Measurements from ENCODE around the gene SLC49A4.

The SLC49A4 gene

DNA sequence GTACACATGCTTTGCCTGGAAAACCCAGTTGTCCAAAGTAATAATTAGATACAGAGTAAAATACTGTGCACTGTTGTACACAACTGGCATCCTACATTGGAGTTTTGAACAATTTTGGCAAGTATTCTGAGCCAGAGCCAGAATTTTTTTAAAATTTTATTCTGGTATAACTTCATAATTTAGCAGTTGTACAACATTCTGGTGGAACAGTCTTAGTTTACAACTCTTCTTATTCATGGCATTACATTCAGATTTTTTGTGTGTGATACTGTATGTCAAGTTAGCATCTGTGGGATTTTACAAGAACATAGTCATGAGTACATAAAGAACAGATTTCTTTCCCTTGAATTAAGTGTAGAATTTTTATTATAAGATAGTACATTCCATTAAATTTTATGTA, 67.5 kb downstream of the SLC49A4 start:
- Histone ChIP-seq H3K4me3 (ENCODE audit: low read depth, low read length) (no peak overlapping the region), H3K9me3 (ENCODE audit: control insufficient read depth, insufficient read depth, low read depth, low read length) (no peaks in the 10 kb centered on the region), H3K27me3 (ENCODE audit: control insufficient read depth, insufficient read depth, low read length) (no peaks in the 10 kb centered on the region), H3K27ac (ENCODE audit: low read depth, low read length) (no peak overlapping the region), H3K36me3 (ENCODE audit: control insufficient read depth, insufficient read depth, low read length) (no peaks in the 10 kb centered on the region), H3K9ac (ENCODE audit: low read length) (no peak overlapping the region), H3K4me1 (ENCODE audit: control insufficient read depth, insufficient read depth, low read length) (no peaks in the 10 kb centered on the region)

DNA sequence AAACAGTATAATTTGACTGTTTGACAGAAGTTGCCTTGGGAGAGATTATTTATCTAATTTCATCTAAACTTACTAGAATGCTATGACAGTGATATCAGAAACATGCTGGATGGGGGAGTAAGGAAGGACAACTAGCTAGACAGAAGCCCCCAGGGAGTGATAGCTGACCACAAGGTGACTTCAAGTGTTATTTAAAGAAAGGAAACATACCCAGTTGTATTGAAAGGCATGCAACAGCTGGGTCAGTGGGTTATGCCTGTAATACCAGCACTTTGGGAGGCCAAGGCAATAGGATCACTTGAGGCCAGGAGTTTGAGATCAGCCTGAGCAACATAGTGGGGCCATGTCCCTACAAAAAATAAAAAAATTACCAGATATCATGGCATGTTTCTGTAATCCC, 69.6 kb downstream of the SLC49A4 start:
- H3K27me3 ChIP-seq (ENCODE audit: control insufficient read depth, insufficient read depth, low read length), result no peaks in the 10 kb centered on the region
- H3K36me3 ChIP-seq (ENCODE audit: control insufficient read depth, insufficient read depth, low read length), result no peaks in the 10 kb centered on the region
- no peaks in the 10 kb centered on the region for H3K9me3 ChIP-seq (ENCODE audit: control insufficient read depth, insufficient read depth, low read depth, low read length)
- H3K4me3 ChIP-seq (ENCODE audit: low read depth, low read length), result no peak overlapping the region
- no peak overlapping the region for H3K9ac ChIP-seq (ENCODE audit: low read length)
- no peak overlapping the region for H3K27ac ChIP-seq (ENCODE audit: low read depth, low read length)
- H3K4me1 ChIP-seq (ENCODE audit: control insufficient read depth, insufficient read depth, low read length), result no peaks in the 10 kb centered on the region

DNA sequence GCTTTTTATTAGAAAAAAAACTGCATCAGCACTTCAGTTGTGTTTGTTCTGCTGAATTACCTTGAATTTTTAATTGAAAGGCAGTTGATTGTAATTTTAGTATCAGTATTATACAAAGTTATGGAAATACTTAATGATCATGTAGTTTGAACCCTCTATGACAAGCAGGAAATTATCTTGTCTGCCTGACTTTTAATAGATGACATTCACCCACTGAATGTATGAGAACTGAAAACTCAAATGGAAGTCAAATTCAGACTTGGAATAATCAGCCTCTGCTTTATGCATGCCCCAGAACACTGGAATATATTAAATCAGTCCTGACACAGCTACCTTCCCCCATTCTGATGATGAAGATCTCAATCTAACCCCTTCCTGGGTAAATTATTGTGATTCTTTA, 73.5 kb downstream of the SLC49A4 start:
- no peaks in the 10 kb centered on the region for H3K4me1 ChIP-seq (ENCODE audit: control insufficient read depth, insufficient read depth, low read length)
- no peaks in the 10 kb centered on the region for H3K27me3 ChIP-seq (ENCODE audit: control insufficient read depth, insufficient read depth, low read length)
- no peak overlapping the region for H3K4me3 ChIP-seq (ENCODE audit: low read depth, low read length)
- no peak overlapping the region for H3K27ac ChIP-seq (ENCODE audit: low read depth, low read length)
- H3K9me3 ChIP-seq (ENCODE audit: control insufficient read depth, insufficient read depth, low read depth, low read length), result no peaks in the 10 kb centered on the region
- H3K9ac ChIP-seq (ENCODE audit: low read length), result no peak overlapping the region
- H3K36me3 ChIP-seq (ENCODE audit: control insufficient read depth, insufficient read depth, low read length), result no peaks in the 10 kb centered on the region

DNA sequence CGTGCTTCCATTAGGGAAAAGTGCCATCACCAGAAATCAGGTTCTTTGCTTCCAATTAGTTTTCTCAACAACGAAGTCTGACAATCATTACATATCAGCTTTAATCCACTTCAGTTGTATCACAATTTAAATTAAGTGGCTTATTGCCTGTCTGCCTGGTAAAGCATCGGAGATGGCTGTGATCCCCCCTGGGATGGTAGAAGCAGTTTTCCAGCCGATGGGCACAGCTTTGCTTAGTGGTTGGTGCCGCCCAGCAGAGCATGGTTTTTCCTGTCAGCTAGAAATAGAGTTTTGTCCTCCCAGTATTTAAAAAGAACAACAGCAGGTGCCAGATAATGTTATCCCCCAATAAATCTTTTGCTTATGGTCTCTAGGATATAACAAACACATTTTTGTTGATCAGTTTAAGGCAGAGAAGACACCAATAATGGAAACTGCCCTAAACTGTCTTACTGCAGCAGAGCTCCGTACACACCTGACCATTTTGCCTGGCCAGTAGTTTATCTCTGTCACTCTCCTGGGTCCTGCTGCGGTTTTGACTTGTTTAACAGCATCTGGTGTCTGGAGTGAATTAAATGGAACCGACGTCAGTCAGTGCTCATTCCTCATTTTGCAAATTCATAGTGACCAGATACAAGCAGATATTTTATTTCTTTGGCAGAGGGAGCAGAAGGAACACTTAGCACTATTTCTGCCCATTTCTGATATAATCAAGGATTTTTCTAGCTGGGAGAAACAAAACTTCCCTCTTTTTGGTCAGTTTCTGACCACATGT, 79.1 kb downstream of the SLC49A4 start:
- H3K9ac ChIP-seq (ENCODE audit: low read length), result no peak overlapping the region
- no peaks in the 10 kb centered on the region for H3K36me3 ChIP-seq (ENCODE audit: control insufficient read depth, insufficient read depth, low read length)
- no peak overlapping the region for H3K4me3 ChIP-seq (ENCODE audit: low read depth, low read length)
- no peak overlapping the region for H3K27ac ChIP-seq (ENCODE audit: low read depth, low read length)
- H3K4me1 ChIP-seq (ENCODE audit: control insufficient read depth, insufficient read depth, low read length), result no peaks in the 10 kb centered on the region
- no peaks in the 10 kb centered on the region for H3K27me3 ChIP-seq (ENCODE audit: control insufficient read depth, insufficient read depth, low read length)
- no peaks in the 10 kb centered on the region for H3K9me3 ChIP-seq (ENCODE audit: control insufficient read depth, insufficient read depth, low read depth, low read length)

DNA sequence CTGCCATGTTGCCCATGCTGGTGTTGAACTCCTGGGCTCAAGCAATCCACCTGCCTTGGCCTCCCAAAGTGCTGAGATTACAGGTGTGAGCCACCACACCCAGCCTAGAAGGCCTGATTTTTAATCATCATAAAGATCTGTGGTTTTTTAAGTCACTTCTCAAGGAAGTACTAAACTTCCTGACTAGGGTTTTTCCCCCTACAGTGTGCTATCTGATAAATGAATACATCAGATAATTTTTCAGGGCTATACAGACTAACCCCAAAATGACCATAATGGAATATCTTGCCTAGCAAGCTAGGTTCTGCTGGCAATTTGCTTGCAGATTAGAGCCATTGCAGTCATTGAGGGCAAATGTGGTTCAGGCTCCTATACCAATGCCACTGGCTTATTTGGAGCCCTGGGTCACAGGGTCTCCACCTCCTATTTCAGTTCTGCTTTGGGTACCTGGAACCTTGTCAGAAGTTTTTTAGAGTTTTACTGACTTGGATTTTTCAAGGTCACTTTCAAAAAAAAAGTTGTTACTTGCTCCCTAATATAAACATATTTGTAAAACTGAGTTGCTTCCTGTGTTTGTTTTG, 80.8 kb downstream of the SLC49A4 start:
- no peak overlapping the region for H3K4me3 ChIP-seq (ENCODE audit: low read depth, low read length)
- H3K27me3 ChIP-seq (ENCODE audit: control insufficient read depth, insufficient read depth, low read length), result no peaks in the 10 kb centered on the region
- no peaks in the 10 kb centered on the region for H3K36me3 ChIP-seq (ENCODE audit: control insufficient read depth, insufficient read depth, low read length)
- no peaks in the 10 kb centered on the region for H3K9me3 ChIP-seq (ENCODE audit: control insufficient read depth, insufficient read depth, low read depth, low read length)
- H3K9ac ChIP-seq (ENCODE audit: low read length), result no peak overlapping the region
- H3K27ac ChIP-seq (ENCODE audit: low read depth, low read length), result no peak overlapping the region
- no peaks in the 10 kb centered on the region; the same call in 1 of the 2 replicates for H3K4me1 ChIP-seq (ENCODE audit: control insufficient read depth, insufficient read depth, low read length)

DNA sequence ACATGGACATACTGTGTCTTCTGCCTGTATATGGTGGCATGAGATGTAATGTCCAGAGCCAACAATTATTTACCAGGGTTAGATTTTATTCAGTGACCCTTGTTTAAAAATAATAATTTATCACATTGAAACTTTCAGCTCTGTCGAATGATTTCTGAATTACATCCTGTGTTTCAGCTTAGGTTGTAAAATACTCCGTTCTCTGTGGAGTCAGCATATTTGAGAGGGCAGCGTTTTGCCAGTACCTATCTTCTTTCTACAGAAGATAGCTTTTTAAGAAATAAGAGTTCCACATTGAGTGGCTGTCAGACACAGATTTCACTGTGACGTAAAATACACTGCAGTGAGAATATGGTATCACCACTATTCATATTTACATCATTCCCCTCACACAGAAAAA, 85.3 kb downstream of the SLC49A4 start:
- H3K4me3 ChIP-seq (ENCODE audit: low read depth, low read length), result no peak overlapping the region

DNA sequence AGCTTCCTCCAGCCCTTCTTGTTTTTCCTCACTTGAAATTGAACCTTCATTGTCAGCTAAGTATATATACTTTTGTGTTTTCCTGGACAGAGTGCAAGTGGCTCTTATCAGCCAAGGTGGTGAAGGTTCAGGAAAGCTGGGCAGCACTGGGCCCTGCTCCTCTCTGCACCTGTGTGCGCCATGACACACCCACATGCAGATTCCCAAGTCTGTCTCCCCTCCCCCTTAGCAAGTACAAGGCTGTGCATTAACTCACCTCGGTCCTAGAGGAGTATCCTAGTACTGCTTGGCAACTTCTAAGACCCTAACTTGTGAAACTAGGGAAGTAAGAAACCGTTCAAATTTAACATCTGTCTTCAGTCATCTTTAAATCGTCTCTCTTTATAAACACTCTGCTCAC, 85.8 kb downstream of the SLC49A4 start:
- no peaks in the 10 kb centered on the region for H3K9me3 ChIP-seq (ENCODE audit: control insufficient read depth, insufficient read depth, low read depth, low read length)
- no peaks in the 10 kb centered on the region for H3K27me3 ChIP-seq (ENCODE audit: control insufficient read depth, insufficient read depth, low read length)
- peaks cover 4% of the 10 kb centered on the region; the same call in 1 of the 2 replicates for H3K4me1 ChIP-seq (ENCODE audit: control insufficient read depth, insufficient read depth, low read length)
- H3K9ac ChIP-seq (ENCODE audit: low read length), result no peak overlapping the region
- no peak overlapping the region for H3K4me3 ChIP-seq (ENCODE audit: low read depth, low read length)
- H3K36me3 ChIP-seq (ENCODE audit: control insufficient read depth, insufficient read depth, low read length), result no peaks in the 10 kb centered on the region
- H3K27ac ChIP-seq (ENCODE audit: low read depth, low read length), result no peak overlapping the region

More for the DNA sequence above, 85.3 kb downstream of the SLC49A4 start:
- H3K36me3 ChIP-seq (ENCODE audit: control insufficient read depth, insufficient read depth, low read length), result no peaks in the 10 kb centered on the region
- peaks cover 4% of the 10 kb centered on the region; the same call in 1 of the 2 replicates for H3K4me1 ChIP-seq (ENCODE audit: control insufficient read depth, insufficient read depth, low read length)
- H3K27me3 ChIP-seq (ENCODE audit: control insufficient read depth, insufficient read depth, low read length), result no peaks in the 10 kb centered on the region
- no peak overlapping the region for H3K9ac ChIP-seq (ENCODE audit: low read length)
- H3K27ac ChIP-seq (ENCODE audit: low read depth, low read length), result no peak overlapping the region
- H3K9me3 ChIP-seq (ENCODE audit: control insufficient read depth, insufficient read depth, low read depth, low read length), result no peaks in the 10 kb centered on the region

DNA sequence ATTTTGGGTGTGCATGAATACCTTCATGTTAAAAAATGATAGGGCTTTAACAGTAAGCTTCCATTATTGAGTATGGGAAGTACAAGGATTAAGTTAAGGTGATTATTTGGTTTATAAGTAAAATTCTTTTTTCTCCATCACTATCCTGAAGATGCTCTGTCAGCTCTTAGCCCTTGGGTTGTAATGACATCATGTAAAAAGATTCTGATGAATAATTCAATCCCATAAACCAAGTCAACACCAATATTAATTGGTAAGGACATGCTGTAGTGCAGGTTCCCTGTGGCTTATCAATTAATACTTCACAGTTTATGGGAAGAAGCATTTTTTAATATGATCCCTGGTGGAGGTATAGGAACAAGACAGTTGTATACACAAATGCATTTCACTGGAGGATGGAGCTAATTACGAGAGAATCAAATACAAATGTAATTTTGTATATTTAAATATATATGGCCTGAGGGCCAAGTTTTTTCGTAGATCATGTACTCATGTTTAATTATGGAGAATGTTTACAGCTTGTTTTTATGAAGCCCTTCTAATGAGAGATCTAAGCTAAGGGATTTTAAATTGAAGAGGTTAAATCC, 87.6 kb downstream of the SLC49A4 start:
- Histone ChIP-seq H3K36me3 (ENCODE audit: control insufficient read depth, insufficient read depth, low read length) (no peaks in the 10 kb centered on the region), H3K9ac (ENCODE audit: low read length) (no peak overlapping the region), H3K4me3 (ENCODE audit: low read depth, low read length) (no peak overlapping the region), H3K4me1 (ENCODE audit: control insufficient read depth, insufficient read depth, low read length) (peaks cover 4% of the 10 kb centered on the region; the same call in 1 of the 2 replicates), H3K27me3 (ENCODE audit: control insufficient read depth, insufficient read depth, low read length) (no peaks in the 10 kb centered on the region), H3K9me3 (ENCODE audit: control insufficient read depth, insufficient read depth, low read depth, low read length) (no peaks in the 10 kb centered on the region), H3K27ac (ENCODE audit: low read depth, low read length) (no peak overlapping the region)

DNA sequence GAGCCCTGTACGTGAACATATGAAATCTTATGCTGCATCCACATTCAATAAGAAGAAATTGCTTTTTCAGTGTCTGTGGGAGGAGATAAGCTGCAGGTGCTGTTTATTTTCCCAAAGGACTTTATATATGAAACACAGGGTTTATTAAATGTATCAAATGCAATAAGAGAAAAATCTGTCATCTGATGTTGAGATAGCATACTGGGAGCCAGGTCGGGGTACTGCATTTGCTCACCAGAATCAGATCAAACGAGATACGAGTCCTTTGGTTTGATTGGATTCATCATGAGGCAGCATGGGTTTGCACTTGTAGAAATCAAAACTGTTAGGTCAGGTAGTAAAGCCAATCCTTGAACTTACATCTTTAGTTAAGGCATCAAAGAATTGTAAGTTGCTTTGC, 91.4 kb downstream of the SLC49A4 start:
- H3K27me3 ChIP-seq (ENCODE audit: control insufficient read depth, insufficient read depth, low read length), result no peaks in the 10 kb centered on the region
- no peaks in the 10 kb centered on the region for H3K36me3 ChIP-seq (ENCODE audit: control insufficient read depth, insufficient read depth, low read length)
- peaks cover 17% of the 10 kb centered on the region for H3K4me1 ChIP-seq (ENCODE audit: control insufficient read depth, insufficient read depth, low read length)
- H3K9ac ChIP-seq (ENCODE audit: low read length), result no peak overlapping the region
- H3K9me3 ChIP-seq (ENCODE audit: control insufficient read depth, insufficient read depth, low read depth, low read length), result no peaks in the 10 kb centered on the region
- H3K4me3 ChIP-seq (ENCODE audit: low read depth, low read length), result no peak overlapping the region
- H3K27ac ChIP-seq (ENCODE audit: low read depth, low read length), result no peak overlapping the region

DNA sequence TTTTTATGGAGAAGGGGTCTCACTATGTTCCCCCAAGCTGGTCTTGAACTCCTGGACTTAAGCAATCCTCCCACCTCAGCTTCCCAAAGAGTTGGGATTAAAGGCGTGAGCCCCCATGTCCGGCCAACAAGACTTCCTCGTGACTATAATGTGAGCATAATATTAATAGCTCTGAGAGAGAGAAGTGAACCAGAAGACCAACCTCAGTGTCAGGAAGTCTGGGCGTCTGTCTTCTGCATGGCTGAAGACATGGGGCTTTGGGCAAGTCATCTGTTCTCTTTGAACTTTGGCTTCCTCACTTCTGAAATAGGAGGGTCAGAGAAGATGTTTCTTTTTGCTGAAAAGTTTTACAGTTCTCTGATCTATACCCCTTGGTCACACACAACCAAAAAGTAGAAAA, 92.1 kb downstream of the SLC49A4 start:
- Histone ChIP-seq H3K4me3 (ENCODE audit: low read depth, low read length) (no peak overlapping the region), H3K9ac (ENCODE audit: low read length) (no peak overlapping the region), H3K27ac (ENCODE audit: low read depth, low read length) (no peak overlapping the region), H3K36me3 (ENCODE audit: control insufficient read depth, insufficient read depth, low read length) (no peaks in the 10 kb centered on the region), H3K9me3 (ENCODE audit: control insufficient read depth, insufficient read depth, low read depth, low read length) (no peaks in the 10 kb centered on the region), H3K4me1 (ENCODE audit: control insufficient read depth, insufficient read depth, low read length) (peaks cover 19% of the 10 kb centered on the region), H3K27me3 (ENCODE audit: control insufficient read depth, insufficient read depth, low read length) (no peaks in the 10 kb centered on the region)

DNA sequence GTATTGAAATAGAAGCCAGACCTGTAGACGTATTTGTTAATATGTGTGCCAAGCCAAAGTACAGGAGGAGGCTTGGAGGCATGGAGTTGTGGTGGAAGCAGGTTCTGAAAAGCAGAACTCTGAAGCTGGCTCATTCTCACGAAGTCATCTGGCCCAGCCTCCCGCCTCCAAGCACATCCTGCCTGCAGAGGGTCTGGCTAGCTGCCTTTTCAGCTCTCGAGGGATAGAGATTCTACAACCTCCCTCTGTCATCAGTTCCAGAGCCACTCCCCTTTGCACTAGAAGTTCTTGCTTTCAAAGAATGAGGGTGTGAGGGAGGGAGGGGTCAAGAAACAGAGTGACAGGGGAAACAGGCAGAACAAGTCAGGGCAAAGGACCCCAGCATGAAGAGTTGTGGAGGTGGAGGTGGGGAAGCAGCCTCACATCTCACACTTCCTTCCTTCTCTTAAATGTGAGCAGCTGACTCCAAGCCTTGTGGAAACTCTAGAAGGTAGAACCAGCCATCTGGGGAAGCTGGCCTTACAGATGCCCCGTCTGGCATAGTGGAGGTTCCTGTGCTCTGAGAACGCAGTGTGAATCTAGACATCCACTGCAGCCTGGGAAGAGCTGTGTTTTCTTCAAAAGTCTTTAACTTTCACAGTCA, 95.3 kb downstream of the SLC49A4 start:
- Histone ChIP-seq H3K4me3 (ENCODE audit: low read depth, low read length) (no peak overlapping the region), H3K9me3 (ENCODE audit: control insufficient read depth, insufficient read depth, low read depth, low read length) (no peaks in the 10 kb centered on the region; the same call in 1 of the 2 replicates), H3K27ac (ENCODE audit: low read depth, low read length) (no peak overlapping the region), H3K27me3 (ENCODE audit: control insufficient read depth, insufficient read depth, low read length) (peaks cover 9% of the 10 kb centered on the region), H3K4me1 (ENCODE audit: control insufficient read depth, insufficient read depth, low read length) (peaks cover 38% of the 10 kb centered on the region), H3K9ac (ENCODE audit: low read length) (no peak overlapping the region), H3K36me3 (ENCODE audit: control insufficient read depth, insufficient read depth, low read length) (no peaks in the 10 kb centered on the region)

Data from HUES6 (cell line).